ENCODE data around the gene SDSL. TPM values are rescaled to one million over a fixed set of nuclear protein-coding genes. Genes with fewer than 3 reads are reported as not detected.

SDSL gene
- total RNA-seq, 2 donors from 2014 or later: 14.2 to 35.2 TPM

GRCh38 chr12:113407931-113408600, 14.1 kb upstream of the SDSL start:
- H3K4me1 ChIP-seq: no peaks in the 10 kb centered on the region
- intact Hi-C loops (cut with DNase I): no loop called here
- no peaks in the 10 kb centered on the region for H3K27me3 ChIP-seq
- no peak overlapping the region for H3K9ac ChIP-seq (ENCODE audit: low read depth in 2 of 2, low read length in 2 of 2)
- DNase-seq: no peak
- no peaks in the 10 kb centered on the region for H3K36me3 ChIP-seq
- H3K27ac ChIP-seq: no peak overlapping the region
- no peak for TF ChIP-seq CTCF (IDR thresholded peaks at IDR 0.05)
- no peaks in the 10 kb centered on the region for H3K9me3 ChIP-seq
- H3K4me3 ChIP-seq: no peak overlapping the region

- Histone ChIP-seq H3K27me3 (no peaks in the 10 kb centered on the region), H3K27ac (no peak overlapping the region), H3K4me1 (no peaks in the 10 kb centered on the region), H3K9me3 (no peaks in the 10 kb centered on the region), H3K36me3 (no peaks in the 10 kb centered on the region), H3K4me3 (no peak overlapping the region), H3K9ac (ENCODE audit: low read depth in 2 of 2, low read length in 2 of 2) (no peak overlapping the region)
- intact Hi-C loops (cut with DNase I): no loop called here
- TF ChIP-seq CTCF (IDR thresholded peaks at IDR 0.05): no peak
- no peak for DNase-seq
These were observed 13.4 kb upstream of the SDSL start for GRCh38 chr12:113408756-113409298.

- H3K36me3 ChIP-seq: no peaks in the 10 kb centered on the region
- H3K27me3 ChIP-seq: no peaks in the 10 kb centered on the region
- no peak overlapping the region for H3K4me3 ChIP-seq
- no peak overlapping the region for H3K27ac ChIP-seq
- no peak overlapping the region for H3K9ac ChIP-seq (ENCODE audit: low read depth in 2 of 2, low read length in 2 of 2)
- no peaks in the 10 kb centered on the region for H3K9me3 ChIP-seq
- no peak for TF ChIP-seq CTCF (IDR thresholded peaks at IDR 0.05)
- DNase-seq: no peak
- H3K4me1 ChIP-seq: no peaks in the 10 kb centered on the region
- intact Hi-C loops (cut with DNase I): no loop called here
These were observed 12.6 kb upstream of the SDSL start for GRCh38 chr12:113409462-113410124.

- Histone ChIP-seq H3K27ac (no peak overlapping the region), H3K9ac (ENCODE audit: low read depth in 2 of 2, low read length in 2 of 2) (no peak overlapping the region), H3K4me1 (no peaks in the 10 kb centered on the region), H3K36me3 (no peaks in the 10 kb centered on the region), H3K9me3 (no peaks in the 10 kb centered on the region), H3K4me3 (no peak overlapping the region), H3K27me3 (no peaks in the 10 kb centered on the region)
- TF ChIP-seq CTCF (IDR thresholded peaks at IDR 0.05): no peak
- intact Hi-C loops (cut with DNase I): no loop called here
- DNase-seq: no peak
These were observed 8.7 kb upstream of the SDSL start for GRCh38 chr12:113413488-113413939.

- Histone ChIP-seq H3K36me3 (no peaks in the 10 kb centered on the region), H3K4me3 (no peak overlapping the region), H3K9ac (ENCODE audit: low read depth in 2 of 2, low read length in 2 of 2) (no peak overlapping the region), H3K27me3 (no peaks in the 10 kb centered on the region), H3K27ac (no peak overlapping the region), H3K4me1 (no peaks in the 10 kb centered on the region), H3K9me3 (no peaks in the 10 kb centered on the region)
- no peak for TF ChIP-seq CTCF (IDR thresholded peaks at IDR 0.05)
- no peak for DNase-seq
- intact Hi-C loops (cut with DNase I): no loop called here
These were observed 7.6 kb upstream of the SDSL start for GRCh38 chr12:113414519-113415038.

Measured in colonic mucosa (tissue), 4 donors.